ENCODE results near the gene OR10A6.

GRCh38 chr11:7892059-7892699, 38.9 kb downstream of the OR10A6 start:
- TF ChIP-seq POLR2A (IDR thresholded peaks at IDR 0.05; ENCODE audit: low read depth, low read length) (no peak), RFX5 (IDR thresholded peaks at IDR 0.05; ENCODE audit: low read depth, low read length) (no peak), SMC3 (IDR thresholded peaks at IDR 0.05; ENCODE audit: low read depth, low read length) (no peak), CEBPB (IDR thresholded peaks at IDR 0.05; ENCODE audit: low read depth, low read length) (peak; percentile 90), USF2 (IDR thresholded peaks at IDR 0.05; ENCODE audit: low read depth, low read length) (peak; percentile 90)
- TF ChIP-seq, protein P1, sequence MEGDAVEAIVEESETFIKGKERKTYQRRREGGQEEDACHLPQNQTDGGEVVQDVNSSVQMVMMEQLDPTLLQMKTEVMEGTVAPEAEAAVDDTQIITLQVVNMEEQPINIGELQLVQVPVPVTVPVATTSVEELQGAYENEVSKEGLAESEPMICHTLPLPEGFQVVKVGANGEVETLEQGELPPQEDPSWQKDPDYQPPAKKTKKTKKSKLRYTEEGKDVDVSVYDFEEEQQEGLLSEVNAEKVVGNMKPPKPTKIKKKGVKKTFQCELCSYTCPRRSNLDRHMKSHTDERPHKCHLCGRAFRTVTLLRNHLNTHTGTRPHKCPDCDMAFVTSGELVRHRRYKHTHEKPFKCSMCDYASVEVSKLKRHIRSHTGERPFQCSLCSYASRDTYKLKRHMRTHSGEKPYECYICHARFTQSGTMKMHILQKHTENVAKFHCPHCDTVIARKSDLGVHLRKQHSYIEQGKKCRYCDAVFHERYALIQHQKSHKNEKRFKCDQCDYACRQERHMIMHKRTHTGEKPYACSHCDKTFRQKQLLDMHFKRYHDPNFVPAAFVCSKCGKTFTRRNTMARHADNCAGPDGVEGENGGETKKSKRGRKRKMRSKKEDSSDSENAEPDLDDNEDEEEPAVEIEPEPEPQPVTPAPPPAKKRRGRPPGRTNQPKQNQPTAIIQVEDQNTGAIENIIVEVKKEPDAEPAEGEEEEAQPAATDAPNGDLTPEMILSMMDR (conservative IDR thresholded peaks at IDR 0.05; ENCODE audit: low read depth, low read length), result no peak

All from IMR-90 (cell line).